Pulmonary artery endothelial cell (primary cell): ENCODE measurements around the gene NFE2. TPM values are rescaled to one million over a fixed set of nuclear protein-coding genes. Genes with fewer than 3 reads are reported as not detected.

ENCODE experiments used
- DNase-seq: peaks from one replicate; pipeline ENCODE4 v3.0.0-alpha.2; 2011; ENCODE audit warnings: low read depth, low spot score
- total RNA-seq: library from RNA; depleted of rRNA; stranded (reverse); fragments of >200 nt; gene quantifications from 2 replicates; pipeline ENCODE4 v1.2.3, GENCODE V29; 2014

NFE2 gene
- total RNA-seq, 1 donor from 2014 or later: not detected

DNA sequence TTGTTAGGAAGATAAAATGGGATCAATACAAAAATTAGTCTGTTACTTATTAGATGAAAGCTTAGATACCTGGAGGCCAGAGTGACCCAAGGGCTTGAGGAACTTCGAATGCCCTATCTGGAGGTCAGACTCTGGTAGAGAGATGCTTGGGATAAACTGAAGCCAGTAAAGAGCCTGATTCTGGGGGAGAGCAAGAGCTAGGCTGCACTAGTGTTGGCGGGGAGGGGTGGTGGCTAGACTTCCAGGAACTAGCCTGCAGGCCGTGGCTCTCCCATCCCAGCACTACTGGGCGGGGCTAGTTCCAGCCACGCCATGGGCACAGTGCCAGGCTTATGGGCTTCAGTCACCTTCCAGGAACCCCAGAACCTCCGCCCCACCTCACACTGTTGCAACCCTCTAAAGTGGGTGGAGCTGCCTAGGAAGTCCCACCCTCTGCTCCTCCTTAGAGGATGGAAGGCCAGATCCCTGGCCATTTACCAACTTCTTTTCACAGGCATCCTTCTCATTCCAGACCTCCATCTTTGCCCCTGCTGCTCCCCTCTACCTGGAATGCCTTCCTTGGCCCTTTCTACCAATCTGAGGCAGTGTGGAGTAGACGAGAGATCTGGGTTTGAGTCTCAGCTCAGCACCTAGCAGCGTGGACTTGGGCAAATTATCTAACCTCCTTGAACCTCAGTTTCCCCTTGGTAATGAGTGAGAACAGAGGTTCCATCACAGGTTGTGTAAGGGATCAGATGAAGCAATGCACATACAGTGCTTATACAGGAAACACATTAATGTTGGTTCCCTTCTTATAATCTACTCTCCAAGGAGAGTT is 6.3 kb upstream of the NFE2 start:
- no peak for DNase-seq

DNA sequence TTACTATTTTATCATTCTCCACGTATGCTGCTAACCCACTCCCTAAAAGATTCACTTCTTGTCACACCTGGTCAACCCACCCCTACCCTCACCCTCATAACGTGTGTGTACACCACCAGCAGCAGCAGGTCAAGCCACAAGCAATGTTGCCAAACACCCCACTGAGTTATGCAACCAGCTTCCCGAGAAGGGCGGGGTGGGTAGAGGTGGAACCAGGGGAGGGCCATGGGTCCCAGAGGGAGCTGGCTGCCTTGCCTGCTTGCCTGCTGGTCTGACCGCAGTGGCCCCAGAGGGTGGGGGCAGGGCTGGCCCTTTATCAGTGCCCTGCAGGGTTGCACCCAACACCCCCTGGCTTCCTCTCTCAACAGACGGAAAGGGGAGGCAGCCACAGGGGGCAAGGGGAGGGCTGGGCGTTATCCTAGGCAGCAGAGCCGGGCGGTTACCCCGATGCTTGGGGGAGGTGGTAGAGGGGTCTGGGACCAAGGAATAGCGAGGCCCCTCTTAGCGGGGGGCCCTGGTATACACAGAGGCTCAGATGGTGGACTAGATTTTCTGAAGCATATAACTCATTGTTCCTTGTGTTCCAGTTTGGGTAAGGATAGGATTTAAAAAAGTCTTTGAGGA is 3.5 kb upstream of the NFE2 start:
- DNase-seq: no peak

- DNase-seq: no peak
Measured at GRCh38 chr12:54303640-54304039, 2.8 kb upstream of the NFE2 start.

DNA sequence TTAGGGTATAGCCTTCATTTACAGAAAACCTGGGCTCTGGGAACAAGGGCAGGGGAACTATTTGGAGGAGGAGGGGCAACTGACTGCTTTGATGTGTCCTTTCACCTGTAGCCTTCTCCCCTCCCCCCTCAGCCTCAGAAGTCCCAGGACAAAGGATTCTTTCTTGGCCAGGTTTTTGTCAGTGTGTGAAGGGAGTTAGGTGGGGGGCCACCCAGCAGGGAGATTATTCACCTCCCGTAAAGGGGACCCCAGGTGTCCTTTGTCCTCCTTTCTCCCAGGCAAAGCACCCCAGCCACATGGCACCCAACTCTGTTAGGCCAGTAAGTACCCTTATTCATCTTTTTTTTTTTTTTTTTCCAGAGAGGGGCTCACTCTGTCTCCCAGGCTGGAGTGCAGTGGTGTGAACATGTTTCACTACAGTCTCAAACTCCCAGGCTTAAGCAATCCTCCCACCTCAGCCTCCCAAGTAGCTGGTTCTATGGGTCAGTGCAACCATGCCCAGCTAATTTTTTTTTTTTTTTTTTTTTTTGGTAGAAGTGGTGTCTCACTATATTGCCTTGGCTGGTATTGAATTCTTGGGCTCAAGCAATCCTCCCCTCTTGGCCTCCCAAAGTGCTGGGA is 723 bp upstream of the NFE2 start:
- DNase-seq: no peak

GRCh38 chr12:54300225-54300731 is 537 bp downstream of the NFE2 start:
- DNase-seq: no peak

GRCh38 chr12:54299515-54300224 is 1.1 kb downstream of the NFE2 start:
- DNase-seq: no peak

DNA sequence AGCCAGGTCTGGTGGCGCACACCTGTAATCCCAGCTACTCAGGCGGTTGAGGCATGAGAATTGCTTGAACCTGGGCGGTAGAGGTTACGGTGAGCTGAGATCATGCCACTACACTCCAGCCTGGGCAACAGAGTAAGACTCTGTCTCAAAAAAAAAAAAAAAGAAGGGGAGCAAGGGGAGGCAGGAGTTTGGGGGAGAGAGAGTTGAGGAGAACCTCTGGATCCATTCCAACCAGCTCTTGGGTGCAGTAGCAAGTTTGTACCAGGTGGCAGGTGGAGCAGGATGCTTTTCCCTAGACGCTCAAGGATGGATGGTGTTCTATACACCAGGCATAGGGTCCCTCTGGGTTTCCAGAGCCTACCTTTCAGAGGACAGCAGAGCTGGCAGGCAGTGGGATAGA is 1.9 kb downstream of the NFE2 start:
- DNase-seq: no peak

DNA sequence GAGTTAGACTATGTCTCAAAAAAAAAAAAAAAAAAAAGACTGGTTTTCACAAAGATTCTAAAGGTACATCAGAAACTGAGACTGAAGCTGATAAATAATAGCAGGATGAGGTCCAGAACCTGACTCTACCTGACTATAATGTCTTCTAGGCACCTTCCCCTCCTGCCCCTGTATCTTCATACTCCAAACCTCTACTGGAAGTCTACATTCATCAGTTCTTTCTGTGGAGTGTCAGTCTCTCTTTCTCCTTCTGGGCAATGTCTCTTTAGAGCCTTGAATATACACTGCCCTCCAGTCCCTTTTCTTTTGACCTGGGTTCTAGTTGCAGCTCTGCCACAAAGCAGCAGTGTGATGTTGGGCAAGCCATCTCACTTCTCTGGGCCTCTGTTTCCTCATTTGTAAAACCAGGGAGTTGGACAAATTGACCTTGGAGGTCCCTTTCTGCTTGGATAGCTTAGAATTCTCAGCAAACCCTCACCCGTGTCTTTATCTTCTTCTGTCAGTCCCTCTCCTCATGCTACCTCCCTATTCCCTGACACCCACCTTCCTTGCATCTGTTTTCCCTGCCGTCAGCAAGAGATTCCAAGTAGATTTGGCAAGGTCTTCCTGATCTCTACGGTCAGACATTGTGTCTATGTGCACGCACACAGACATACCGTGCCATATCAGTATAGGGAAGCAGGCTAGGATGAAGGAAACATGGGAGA is 4.3 kb downstream of the NFE2 start:
- no peak for DNase-seq

DNA sequence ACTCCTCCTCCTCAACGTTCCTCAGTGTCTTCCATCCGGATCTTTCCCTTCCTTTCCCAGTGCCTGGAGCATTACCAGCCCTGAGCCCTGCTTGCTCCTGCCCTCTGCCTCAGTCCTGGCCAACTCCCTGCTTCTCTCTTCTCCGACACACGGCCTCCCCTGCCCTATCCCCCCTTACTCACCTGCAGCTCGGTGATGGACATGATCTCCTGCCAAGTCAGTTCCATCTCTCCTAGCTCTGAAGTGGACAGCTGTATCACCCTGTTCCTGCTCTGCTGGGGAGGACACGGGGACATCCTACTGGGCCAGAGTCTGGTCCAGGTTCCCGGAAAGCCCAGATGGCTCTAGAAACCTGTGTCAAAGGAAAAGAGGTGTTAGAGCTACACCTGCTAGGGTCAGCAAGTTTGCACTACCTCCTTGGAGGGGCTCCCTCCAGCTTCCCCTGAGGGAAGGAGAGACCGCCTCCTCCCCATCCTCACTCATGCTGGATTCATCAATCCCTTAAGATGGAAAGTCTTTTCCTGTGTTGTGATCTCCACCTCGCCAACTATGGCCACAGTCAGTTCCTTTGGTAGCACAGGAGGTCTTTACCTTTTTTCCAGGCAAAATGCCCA is 5.8 kb downstream of the NFE2 start:
- DNase-seq: no peak

DNA sequence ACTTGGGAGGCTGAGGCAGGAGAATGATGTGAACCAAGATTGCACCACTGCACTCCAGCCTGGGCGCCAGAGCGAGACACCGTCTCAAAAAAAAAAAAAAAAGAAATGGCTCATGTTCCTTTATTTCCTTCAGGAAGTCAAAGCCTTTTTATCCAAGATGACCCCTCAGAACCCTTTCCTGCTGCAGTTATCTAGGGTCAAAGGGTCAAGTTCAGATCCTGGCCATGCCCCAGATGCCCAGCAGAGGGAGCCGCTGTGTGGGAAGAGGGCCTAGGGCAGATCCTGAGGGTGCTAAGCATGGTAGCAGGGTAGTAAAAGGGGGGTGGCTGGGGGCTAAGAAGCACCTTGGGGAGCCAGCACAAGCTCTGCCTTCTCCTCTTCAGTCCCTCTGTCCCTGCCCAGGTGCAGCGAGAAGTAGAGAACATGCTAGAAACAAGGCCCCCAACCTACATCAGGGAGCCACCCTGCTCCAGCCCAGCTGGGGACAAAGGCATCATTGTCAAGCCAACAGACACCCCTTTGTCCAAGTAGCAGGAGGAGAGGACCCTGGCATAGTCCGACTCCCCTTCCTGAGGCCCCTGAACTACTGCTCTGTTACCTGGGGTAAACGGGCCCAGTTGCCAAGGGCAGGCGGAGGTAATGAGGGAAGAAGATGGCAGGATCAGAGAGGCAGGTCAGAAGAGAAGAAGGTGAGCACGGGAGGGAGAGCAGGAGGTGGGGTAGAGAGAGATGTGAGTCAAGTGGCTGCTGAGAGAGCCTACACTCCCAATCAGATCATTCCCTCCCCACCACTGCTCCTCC is 6.5 kb downstream of the NFE2 start:
- no peak for DNase-seq

- DNase-seq: no peak
Measured at GRCh38 chr12:54292931-54293241, 7.9 kb downstream of the NFE2 start.

GRCh38 chr12:54292083-54292930 is 8.5 kb downstream of the NFE2 start:
- DNase-seq: no peak

GRCh38 chr12:54287261-54288157 is 13.3 kb downstream of the NFE2 start:
- DNase-seq: no peak

DNA sequence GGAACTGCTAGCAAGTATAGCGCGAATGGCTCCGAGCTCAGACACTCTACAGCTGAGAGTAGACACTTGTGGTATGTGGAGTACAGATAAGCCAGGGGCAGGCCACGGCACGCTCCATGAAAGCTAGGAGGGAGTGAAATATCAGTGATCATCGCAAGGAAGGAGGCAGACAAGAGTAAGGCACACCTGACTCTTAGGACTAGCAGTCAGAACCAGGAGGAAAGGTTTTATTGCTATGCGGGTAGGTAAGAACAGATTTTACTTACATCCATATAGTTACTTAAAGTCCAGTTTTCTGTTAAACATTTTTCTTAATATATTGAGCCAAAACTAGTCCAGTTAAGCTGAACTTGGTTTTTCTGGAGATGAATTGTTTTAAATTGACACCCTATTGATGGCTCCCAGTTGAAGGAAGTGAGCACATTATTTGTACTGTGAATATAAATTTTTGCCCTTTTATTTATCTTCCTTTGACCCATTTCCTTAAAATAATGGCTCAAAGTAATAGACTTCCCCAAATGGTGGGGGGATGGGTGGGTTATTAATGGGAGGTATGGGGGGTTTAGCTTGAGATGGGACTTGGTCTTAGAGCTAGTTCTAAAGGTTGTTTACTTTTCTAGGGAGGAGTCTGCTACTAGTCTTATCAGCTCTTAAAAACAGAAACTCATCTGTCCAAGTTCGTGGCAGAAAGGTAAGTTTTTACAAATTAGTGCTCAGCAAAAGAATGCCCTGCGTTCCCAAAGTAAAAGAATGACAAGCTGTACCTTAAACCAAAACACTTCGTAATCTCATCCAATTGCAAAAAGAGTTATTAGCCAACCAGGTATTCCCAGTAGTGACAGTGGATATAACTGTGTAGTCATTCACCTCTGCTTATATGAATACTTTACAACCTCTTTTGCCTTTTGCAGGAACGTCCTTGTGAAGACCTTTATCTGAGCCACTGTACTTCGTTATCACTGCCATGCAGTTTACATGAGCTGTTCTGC is 14.5 kb downstream of the NFE2 start:
- DNase-seq: no peak

DNA sequence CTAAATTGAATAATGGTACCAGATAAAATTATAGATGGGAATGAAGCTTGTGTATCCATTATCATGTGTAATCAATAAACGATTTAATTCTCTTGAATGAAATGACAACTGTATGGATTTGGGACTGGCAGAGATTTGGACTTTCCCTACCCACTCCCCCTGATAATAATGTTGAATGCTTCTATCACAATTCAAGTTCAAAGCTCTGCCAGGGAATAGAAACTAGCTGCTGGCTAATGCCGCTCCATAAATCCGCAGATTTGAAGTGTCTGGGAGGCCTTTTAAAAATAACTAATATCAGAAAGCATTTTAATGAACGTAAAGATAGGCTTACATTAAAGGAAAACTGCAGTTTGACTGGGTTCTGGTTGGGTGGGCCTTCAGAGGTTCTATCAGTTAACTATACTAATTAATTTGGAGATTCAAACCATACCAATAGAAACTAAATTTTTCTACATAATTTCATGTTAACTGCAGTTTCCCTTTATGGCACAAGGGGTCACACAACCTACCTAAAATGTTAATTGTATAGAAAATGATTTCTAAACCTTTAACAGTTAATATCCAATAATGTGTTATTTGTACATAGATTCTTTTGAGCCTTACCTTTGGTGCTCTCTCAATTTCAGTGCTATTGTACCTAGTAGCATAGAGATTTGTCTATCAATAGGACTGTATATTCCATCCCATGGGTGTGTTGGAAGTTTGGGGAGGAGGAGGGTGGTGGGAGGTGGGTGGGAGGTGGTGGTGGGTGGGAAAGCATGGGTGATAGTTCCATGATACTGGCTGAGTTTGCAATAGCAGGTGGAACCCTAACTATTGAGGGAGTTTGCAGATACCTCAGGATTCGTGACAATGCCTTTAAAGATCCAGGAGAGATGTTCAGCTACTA is 15.4 kb downstream of the NFE2 start:
- DNase-seq: no peak
